Uterus (tissue), 2 donors: ENCODE data around the gene HIRIP3.

Source experiments
- CTCF ChIP-seq, 4 experiments: fragments of 200-600 bp in 2 of 4; fragments of 450-650 bp in 2 of 4; sonication (generic) in 2 of 4; IDR thresholded peaks; one replicate each; pipeline ENCODE4 v1.5.1; 2016 to 2019; ENCODE audit warnings: antibody characterized with exemption in 4 of 4, mild to moderate bottlenecking in 2 of 4, moderate library complexity in 1 of 4
- POLR2A ChIP-seq, 2 donors: fragments of 450-650 bp; IDR thresholded peaks; one replicate each; pipeline ENCODE4 v1.6.1; 2016; ENCODE audit warnings: antibody characterized with exemption in 2 of 2, mild to moderate bottlenecking in 1 of 2, moderate library complexity in 1 of 2

- TF ChIP-seq CTCF (IDR thresholded peaks at IDR 0.05) (no peak), POLR2A (IDR thresholded peaks at IDR 0.05) (no peak)
Observed at GRCh38 chr16:29984137-29984763, 11.2 kb downstream of the HIRIP3 start.
